HepG2 (cell line): ENCODE results near the gene RABGAP1. TPM values are rescaled to one million over a fixed set of nuclear protein-coding genes. Genes with fewer than 3 reads are reported as not detected.

Experiments
- ATAC-seq: fragments of 200-7000 bp; cut with Tn5 transposase; 3 replicates; pipeline ENCODE4 v1.9.1; 2020; ENCODE audit warnings: mild to moderate bottlenecking, moderate library complexity
- BruUV-seq: library from RNA; stranded (reverse); fragments of 400-500 nt; replicated peaks from 2 replicates; lab custom pipeline; 2021; lab: Mats Ljungman, UMichigan
- CTCF ChIA-PET: fragments of 300-600 bp; formaldehyde crosslinking; extraction: SDS; loops from one replicate; lab custom pipeline; 2021; ENCODE audit warnings: low total read pairs, inconsistent platforms, low intra/inter-chr PET ratio; lab: Yijun Ruan, JAX
- POLR2A ChIA-PET: fragments of 350-600 bp; sonication (Branson Sonifier 250); formaldehyde crosslinking; loops from one replicate; lab custom pipeline; 2020; ENCODE audit warnings: antibody characterized with exemption, inconsistent platforms; lab: Yijun Ruan, JAX
- DNase-seq: peaks from one replicate; pipeline ENCODE4 v3.0.0-alpha.2; 2015; ENCODE audit warnings: low spot score
- FAIRE-seq: peaks from 3 replicates; lab custom pipeline; 2011; peaks lifted over from hg19 to GRCh38; lab: Jason Lieb, UNC
- H2AFZ ChIP-seq: one replicate; pipeline ENCODE4 v1.6.1; 2011; ENCODE audit warnings: low read length, inconsistent platforms
- H3K27ac ChIP-seq: fragments of 300-600 bp; 3 replicates; pipeline ENCODE4 v1.8.0; 2011; ENCODE audit warnings: mixed run types, mild to moderate bottlenecking, mixed read lengths, low read length, inconsistent platforms; ENCODE audit not compliant: insufficient read depth; ENCODE audit errors: extremely low read length
- H3K27me3 ChIP-seq, 2 experiments: fragments of 200-600 bp in 1 of 2; 2 replicates in 1 of 2; 3 replicates in 1 of 2; pipeline versions ENCODE4 v1.6.0 to v1.8.0; 2011; ENCODE audit warnings: low read length in 2 of 2, mild to moderate bottlenecking in 2 of 2, moderate library complexity in 2 of 2, inconsistent platforms in 1 of 2; ENCODE audit not compliant: insufficient read depth in 2 of 2, control insufficient read depth in 1 of 2
- H3K36me3 ChIP-seq, 2 experiments: fragments of 200-600 bp in 1 of 2; replicated peaks in 1 of 2; 2 replicates in 1 of 2; 3 replicates in 1 of 2; pipeline versions ENCODE4 v1.5.1 to v1.8.0; 2011; ENCODE audit warnings: low read length in 2 of 2, inconsistent platforms in 1 of 2; ENCODE audit not compliant: insufficient read depth in 2 of 2, control insufficient read depth in 1 of 2
- H3K4me1 ChIP-seq: 2 replicates; pipeline ENCODE4 v1.5.1; 2012; ENCODE audit warnings: low read length, inconsistent platforms; ENCODE audit not compliant: insufficient read depth
- H3K4me2 ChIP-seq: 2 replicates; pipeline ENCODE4 v1.6.0; 2011; ENCODE audit warnings: low read depth, low read length, inconsistent platforms
- H3K4me3 ChIP-seq, 3 experiments: fragments of 200-600 bp in 1 of 3; sonication (generic), shearing (Covaris generic) in 1 of 3; replicated peaks in 1 of 3; 2 replicates each; pipeline ENCODE4 v1.5.1; 2011 to 2016; ENCODE audit warnings: low read length in 3 of 3, inconsistent platforms in 2 of 3, low read depth in 2 of 3, mild to moderate bottlenecking in 2 of 3, control low read depth in 1 of 3, mixed read lengths in 1 of 3; ENCODE audit not compliant: insufficient read depth in 1 of 3
- H3K79me2 ChIP-seq: one replicate; pipeline ENCODE4 v1.6.1; 2011; ENCODE audit warnings: low read length, inconsistent platforms; ENCODE audit not compliant: insufficient read depth
- H3K9ac ChIP-seq: 2 replicates; pipeline ENCODE4 v1.6.0; 2011; ENCODE audit warnings: mild to moderate bottlenecking, low read depth, low read length, inconsistent platforms; ENCODE audit not compliant: insufficient read depth
- H3K9me3 ChIP-seq: 2 replicates; pipeline ENCODE4 v1.5.1; 2012; ENCODE audit warnings: mild to moderate bottlenecking, low read length
- H4K20me1 ChIP-seq: 2 replicates; pipeline ENCODE4 v1.6.0; 2011; ENCODE audit warnings: inconsistent platforms, mild to moderate bottlenecking, low read length, moderate library complexity; ENCODE audit not compliant: insufficient read depth
- E2F5 ChIP-seq: sonication (generic); formaldehyde crosslinking; conservative IDR thresholded peaks from 2 replicates; pipeline ENCODE4 v1.4.0; 2020; ENCODE audit warnings: missing genetic modification reagents
- RERE ChIP-seq: IDR thresholded peaks from 2 replicates; pipeline ENCODE4 v1.6.1; 2016; ENCODE audit warnings: low read depth, missing genetic modification reagents, missing compliant biosample characterization
- SMYD3 ChIP-seq: sonication (generic); formaldehyde crosslinking; IDR thresholded peaks from 2 replicates; pipeline ENCODE4 v1.8.1; 2023; ENCODE audit warnings: mild to moderate bottlenecking, missing genetic modification reagents
- ZBTB25 ChIP-seq: IDR thresholded peaks from 2 replicates; pipeline ENCODE4 v1.6.1; 2018; ENCODE audit warnings: missing genetic modification reagents
- ZFP36L1 ChIP-seq: sonication (generic); formaldehyde crosslinking; IDR thresholded peaks from 2 replicates; pipeline ENCODE4 v1.8.0; 2022; ENCODE audit warnings: mild to moderate bottlenecking, missing genetic modification reagents, moderate library complexity
- ZNF34 ChIP-seq: sonication (generic); formaldehyde crosslinking; IDR thresholded peaks from 2 replicates; pipeline ENCODE4 v1.4.0; 2020; ENCODE audit warnings: mild to moderate bottlenecking, missing genetic modification reagents, borderline replicate concordance
- in situ Hi-C: cut with HindIII; loops from 2 replicates; pipeline ENCODE4 v1.10.0; 2017; ENCODE audit warnings: low pct_unique_long_range_greater_than_20kb; ENCODE audit not compliant: extremely low pct_ligation_motif_present
- intact Hi-C: fragments of 100-400 bp; cut with micrococcal nuclease; formaldehyde crosslinking; loops from one replicate; pipeline ENCODE4 v1.10.0; 2022; ENCODE audit not compliant: unreplicated experiment
- polyA plus RNA-seq, 8 experiments: library from polyadenylated mRNA; depleted of rRNA in 3 of 8; stranded (reverse) in 7 of 8; unstranded in 1 of 8; fragments of >200 nt; fragmentation: Illumina TruSeq in 4 of 8; extraction: Trizol in 4 of 8; gene quantifications; 2 replicates each; pipeline versions ENCODE4 v1.2.1 to v1.2.3, GENCODE V29; 2011 to 2016; ENCODE audit warnings: low read depth in 4 of 8, missing spikeins in 1 of 8, mixed read lengths in 1 of 8; ENCODE audit not compliant: insufficient read depth in 1 of 8
- total RNA-seq, 5 experiments: library from RNA; depleted of rRNA; stranded (reverse); fragments of >200 nt; fragmentation: Illumina TruSeq; extraction: Trizol; gene quantifications; 2 replicates each; pipeline ENCODE4 v1.2.3, GENCODE V29; 2016; ENCODE audit warnings: low read depth in 1 of 5
- TF ChIP-seq, protein P1 (sequence below): sonication (generic); formaldehyde crosslinking; IDR thresholded peaks from 2 replicates; pipeline ENCODE4 v1.4.0; 2020; ENCODE audit warnings: missing genetic modification reagents

Gene RABGAP1
- total and polyA plus RNA-seq, 2 of the 13 experiments (the other 11 are each of a cell fraction or from before 2014, with no cell fraction given), result 19.1 to 19.3 TPM

- Histone ChIP-seq H3K9ac (no peak overlapping the region), H3K9me3 (no peaks in the 10 kb centered on the region), H2AFZ (no peak overlapping the region), H3K4me3 (no peak overlapping the region), H4K20me1 (no peaks in the 10 kb centered on the region), H3K27ac (no peak overlapping the region), H3K27me3 (no peaks in the 10 kb centered on the region), H3K4me1 (peaks cover 19% of the 10 kb centered on the region), H3K4me2 (no peak overlapping the region), H3K79me2 (no peaks in the 10 kb centered on the region), H3K36me3 (peaks cover 5 to 23% of the 10 kb centered on the region in 2 experiments)
- POLR2A ChIA-PET, result no interaction called here
- no peak for TF ChIP-seq SMYD3 (CRISPR knock-in tag)
- TF ChIP-seq E2F5 (CRISPR knock-in tag), result no peak
- no peak for TF ChIP-seq RERE (CRISPR knock-in tag)
- no peak for TF ChIP-seq ZBTB25 (CRISPR knock-in tag)
- TF ChIP-seq, protein P1, sequence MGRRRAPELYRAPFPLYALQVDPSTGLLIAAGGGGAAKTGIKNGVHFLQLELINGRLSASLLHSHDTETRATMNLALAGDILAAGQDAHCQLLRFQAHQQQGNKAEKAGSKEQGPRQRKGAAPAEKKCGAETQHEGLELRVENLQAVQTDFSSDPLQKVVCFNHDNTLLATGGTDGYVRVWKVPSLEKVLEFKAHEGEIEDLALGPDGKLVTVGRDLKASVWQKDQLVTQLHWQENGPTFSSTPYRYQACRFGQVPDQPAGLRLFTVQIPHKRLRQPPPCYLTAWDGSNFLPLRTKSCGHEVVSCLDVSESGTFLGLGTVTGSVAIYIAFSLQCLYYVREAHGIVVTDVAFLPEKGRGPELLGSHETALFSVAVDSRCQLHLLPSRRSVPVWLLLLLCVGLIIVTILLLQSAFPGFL (CRISPR knock-in tag), result no peak
- TF ChIP-seq ZNF34, result no peak
- no peak for TF ChIP-seq ZFP36L1
- no peak for FAIRE-seq
- in situ Hi-C loops (no loop called here), intact Hi-C loops (no loop called here)
- CTCF ChIA-PET, result no interaction called here
- no peak for ATAC-seq
- no peak for DNase-seq
- no TSS peak for BruUV-seq
Measured at GRCh38 chr9:123028136-123028535, 87.3 kb downstream of the RABGAP1 start.
